ENCODE data around the gene MPEG1. TPM values are rescaled to one million over a fixed set of nuclear protein-coding genes. Genes with fewer than 3 reads are reported as not detected.

MPEG1 gene
- polyA plus RNA-seq, 1 experiment = not detected

GRCh38 chr11:59247531-59248227 is 35.0 kb upstream of the MPEG1 start:
- ChIA-PET CTCF (interaction anchor here (1.5 kb wide), 1 partner anchor 89 kb away, joined by 9 read pairs; no protein-coding TSS in a partner anchor), POLR2A (no interaction called here)
- TF ChIP-seq CTCF (IDR thresholded peaks at IDR 0.05; ENCODE audit: low read depth, low read length) = no peak
- Histone ChIP-seq H3K27me3 (ENCODE audit: control insufficient read depth, insufficient read depth, low read length) (no peaks in the 10 kb centered on the region), H3K4me3 (ENCODE audit: low read depth, low read length) (no peak overlapping the region), H3K9me3 (ENCODE audit: control insufficient read depth, insufficient read depth, low read length) (no peaks in the 10 kb centered on the region), H3K27ac (ENCODE audit: low read depth, low read length) (no peak overlapping the region)
- DNase-seq (ENCODE audit: low read depth, low spot score) = no peak

- no peak for TF ChIP-seq CTCF (IDR thresholded peaks at IDR 0.05; ENCODE audit: low read depth, low read length)
- POLR2A ChIA-PET = no interaction called here
- Histone ChIP-seq H3K27ac (ENCODE audit: low read depth, low read length) (no peak overlapping the region), H3K27me3 (ENCODE audit: control insufficient read depth, insufficient read depth, low read length) (no peaks in the 10 kb centered on the region), H3K9me3 (ENCODE audit: control insufficient read depth, insufficient read depth, low read length) (no peaks in the 10 kb centered on the region), H3K4me3 (ENCODE audit: low read depth, low read length) (no peak overlapping the region)
- CTCF ChIA-PET = interaction anchor here (1.2 kb wide), 1 partner anchor 73 kb away, joined by 4 read pairs; no protein-coding TSS in a partner anchor
- DNase-seq (ENCODE audit: low read depth, low spot score) = no peak
Observed at GRCh38 chr11:59243633-59244032, 30.9 kb upstream of the MPEG1 start.

GRCh38 chr11:59240322-59240721 is 27.6 kb upstream of the MPEG1 start:
- H3K27ac ChIP-seq (ENCODE audit: low read depth, low read length) = no peak overlapping the region
- H3K9me3 ChIP-seq (ENCODE audit: control insufficient read depth, insufficient read depth, low read length) = no peaks in the 10 kb centered on the region
- no peak overlapping the region for H3K4me3 ChIP-seq (ENCODE audit: low read depth, low read length)
- ChIA-PET CTCF (no interaction called here), POLR2A (no interaction called here)
- DNase-seq (ENCODE audit: low read depth, low spot score) = no peak
- no peaks in the 10 kb centered on the region for H3K27me3 ChIP-seq (ENCODE audit: control insufficient read depth, insufficient read depth, low read length)
- no peak for TF ChIP-seq CTCF (IDR thresholded peaks at IDR 0.05; ENCODE audit: low read depth, low read length)

DNA sequence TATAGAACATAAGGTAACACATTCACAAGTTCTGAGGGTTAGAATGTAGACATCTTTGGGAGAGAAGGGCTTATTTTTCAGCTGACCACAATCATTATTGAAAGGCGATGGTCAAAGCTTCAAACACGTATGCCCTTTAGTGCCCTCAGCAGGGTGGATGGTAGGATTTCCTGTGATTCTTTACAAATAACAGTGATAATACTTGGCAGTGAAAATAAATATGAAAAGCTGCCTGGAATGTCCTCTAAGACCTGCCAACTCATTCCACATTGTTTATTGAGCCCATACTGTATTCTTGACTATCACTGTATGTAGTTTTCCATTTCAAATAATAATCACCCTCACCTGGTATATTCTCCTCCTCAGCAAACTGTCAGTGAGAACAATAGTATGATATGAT is 13.7 kb upstream of the MPEG1 start:
- Histone ChIP-seq H3K27me3 (ENCODE audit: control insufficient read depth, insufficient read depth, low read length) (peaks cover 1% of the 10 kb centered on the region), H3K4me3 (ENCODE audit: low read depth, low read length) (no peak overlapping the region), H3K9me3 (ENCODE audit: control insufficient read depth, insufficient read depth, low read length) (no peaks in the 10 kb centered on the region), H3K27ac (ENCODE audit: low read depth, low read length) (no peak overlapping the region)
- POLR2A ChIA-PET = no interaction called here
- no peak for DNase-seq (ENCODE audit: low read depth, low spot score)
- no peak for TF ChIP-seq CTCF (IDR thresholded peaks at IDR 0.05; ENCODE audit: low read depth, low read length)
- CTCF ChIA-PET = interaction anchor here (1.2 to 1.3 kb wide), 2 partner anchors 20 to 55 kb away, joined by 3 to 4 read pairs; partner anchors contain the start of gene DTX4

DNA sequence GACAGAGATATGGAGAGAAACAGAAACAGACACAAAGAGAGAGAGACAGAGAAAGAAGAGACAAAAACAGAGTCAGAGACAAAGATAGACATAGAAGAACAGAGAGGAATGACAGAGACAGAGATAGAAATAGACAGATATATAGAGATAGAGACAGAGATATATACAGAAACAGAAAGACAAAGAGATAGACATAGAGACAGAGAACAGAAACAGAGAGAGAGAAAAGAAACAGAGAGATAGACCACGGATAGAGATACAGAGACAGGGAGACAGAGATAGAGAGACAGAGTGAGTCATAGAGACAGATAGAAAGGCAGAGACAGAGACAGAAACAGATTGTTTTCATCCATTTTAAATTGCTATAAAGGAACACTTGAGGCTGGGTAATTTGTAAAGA is 12.3 kb upstream of the MPEG1 start:
- Histone ChIP-seq H3K4me3 (ENCODE audit: low read depth, low read length) (no peak overlapping the region), H3K9me3 (ENCODE audit: control insufficient read depth, insufficient read depth, low read length) (no peaks in the 10 kb centered on the region), H3K27me3 (ENCODE audit: control insufficient read depth, insufficient read depth, low read length) (no peaks in the 10 kb centered on the region), H3K27ac (ENCODE audit: low read depth, low read length) (no peak overlapping the region)
- no peak for TF ChIP-seq CTCF (IDR thresholded peaks at IDR 0.05; ENCODE audit: low read depth, low read length)
- no peak for DNase-seq (ENCODE audit: low read depth, low spot score)
- POLR2A ChIA-PET = interaction anchor here (0.5 kb wide), 1 partner anchor 40 kb away, joined by 3 read pairs; no protein-coding TSS in a partner anchor
- CTCF ChIA-PET = interaction anchor here (7.5 to 8.3 kb wide), 2 partner anchors 16 to 54 kb away, joined by 108 to 149 read pairs; partner anchors contain the start of genes DTX4 and MPEG1
